OCI-LY3 (cell line): Measurements from ENCODE around the gene CNTRL.

Experiments used
- H2AFZ ChIP-seq: fragments of 200-600, 300-600 bp; shearing (Covaris generic); 2 replicates; pipeline ENCODE4 v1.6.0; 2014; ENCODE audit warnings: antibody characterized with exemption, low read depth, low read length
- H3K27ac ChIP-seq: fragments of 200-600, 300-600 bp; sonication (generic); 2 replicates; pipeline ENCODE4 v1.5.1; 2014; ENCODE audit warnings: mild to moderate bottlenecking, low read length, moderate library complexity, mixed read lengths
- H3K27me3 ChIP-seq: fragments of 200-600, 300-600 bp; sonication (generic); 2 replicates; pipeline ENCODE4 v1.6.1; 2014; ENCODE audit warnings: low read depth, low read length, mixed read lengths
- H3K36me3 ChIP-seq: fragments of 200-600, 300-600 bp; sonication (generic); replicated peaks from 2 replicates; pipeline ENCODE3; 2014; ENCODE audit warnings: low read depth, low read length, mixed read lengths
- H3K4me1 ChIP-seq: fragments of 300-600, 200-600 bp; sonication (generic); 2 replicates; pipeline ENCODE4 v1.6.1; 2014; ENCODE audit warnings: low read length, mixed read lengths
- H3K4me2 ChIP-seq: fragments of 200-600, 300-600 bp; sonication (generic); 2 replicates; pipeline ENCODE4 v1.6.1; 2014; ENCODE audit warnings: low read length, mixed read lengths
- H3K4me3 ChIP-seq: fragments of 300-600, 200-600 bp; sonication (generic); 2 replicates; pipeline ENCODE4 v1.5.1; 2014; ENCODE audit warnings: antibody characterized with exemption, mild to moderate bottlenecking, low read length, moderate library complexity
- H3K79me2 ChIP-seq: fragments of 300-600, 200-600 bp; shearing (Covaris generic); 2 replicates; pipeline ENCODE4 v1.6.1; 2014; ENCODE audit warnings: mild to moderate bottlenecking, low read length, mixed read lengths
- H3K9ac ChIP-seq: fragments of 300-600, 200-600 bp; shearing (Covaris generic); 2 replicates; pipeline ENCODE4 v1.6.0; 2014; ENCODE audit warnings: mild to moderate bottlenecking, low read length, moderate library complexity
- H3K9me3 ChIP-seq: fragments of 200-600, 300-600 bp; shearing (Covaris generic); 2 replicates; pipeline ENCODE4 v1.6.1; 2014; ENCODE audit warnings: low read length, mixed read lengths; ENCODE audit not compliant: insufficient read depth
- H4K20me1 ChIP-seq: fragments of 200-600, 300-600 bp; sonication (generic); 2 replicates; pipeline ENCODE4 v1.6.1; 2016; ENCODE audit warnings: low read length, mixed read lengths; ENCODE audit not compliant: insufficient read depth
- CTCF ChIP-seq: fragments of 200-600, 300-600 bp; sonication (generic); IDR thresholded peaks from 2 replicates; pipeline ENCODE4 v1.5.1; 2014; ENCODE audit warnings: antibody characterized with exemption, low read length, low read depth
- EZH2phosphoT487 ChIP-seq: fragments of 200-600 bp; shearing (Covaris generic); IDR thresholded peaks from 2 replicates; pipeline ENCODE4 v1.6.1; 2018; ENCODE audit warnings: antibody characterized with exemption, mixed run types, low read depth

CNTRL gene

GRCh38 chr9:121156263-121156731, 81.5 kb downstream of the CNTRL start:
- H3K4me2 ChIP-seq = peak overlapping the region; percentile 38; the same call in 1 of the 2 replicates
- peak overlapping the region; percentile 57 for H3K27ac ChIP-seq
- H4K20me1 ChIP-seq = no peaks in the 10 kb centered on the region
- TF ChIP-seq EZH2phosphoT487 (no peak), CTCF (no peak)
- H3K27me3 ChIP-seq = no peaks in the 10 kb centered on the region
- H3K9ac ChIP-seq = no peak overlapping the region
- H3K79me2 ChIP-seq = no peaks in the 10 kb centered on the region
- no peak overlapping the region for H2AFZ ChIP-seq
- peaks cover 36% of the 10 kb centered on the region for H3K4me1 ChIP-seq
- no peaks in the 10 kb centered on the region for H3K9me3 ChIP-seq
- H3K36me3 ChIP-seq = peaks cover 68% of the 10 kb centered on the region
- H3K4me3 ChIP-seq = no peak overlapping the region

GRCh38 chr9:121157939-121158338, 83.2 kb downstream of the CNTRL start:
- Histone ChIP-seq H3K9me3 (no peaks in the 10 kb centered on the region), H3K4me2 (no peak overlapping the region), H3K4me3 (no peak overlapping the region), H3K27ac (no peak overlapping the region), H3K79me2 (no peaks in the 10 kb centered on the region), H3K9ac (no peak overlapping the region), H2AFZ (no peak overlapping the region), H3K27me3 (no peaks in the 10 kb centered on the region), H4K20me1 (no peaks in the 10 kb centered on the region), H3K36me3 (peaks cover 69% of the 10 kb centered on the region), H3K4me1 (peaks cover 36% of the 10 kb centered on the region)
- TF ChIP-seq CTCF = no peak
- no peak for TF ChIP-seq EZH2phosphoT487

GRCh38 chr9:121160025-121160424, 85.3 kb downstream of the CNTRL start:
- Histone ChIP-seq H3K79me2 (no peaks in the 10 kb centered on the region), H3K36me3 (peaks cover 63% of the 10 kb centered on the region), H3K4me2 (peak overlapping the region; percentile 58), H3K4me3 (peak overlapping the region; percentile 13; the same call in 1 of the 2 replicates), H3K9me3 (no peaks in the 10 kb centered on the region), H3K27me3 (no peaks in the 10 kb centered on the region), H3K9ac (peak overlapping the region; percentile 38), H3K4me1 (peaks cover 36% of the 10 kb centered on the region), H4K20me1 (no peaks in the 10 kb centered on the region), H2AFZ (no peak overlapping the region), H3K27ac (peak overlapping the region; percentile 89)
- TF ChIP-seq EZH2phosphoT487 = no peak
- no peak for TF ChIP-seq CTCF

GRCh38 chr9:121168052-121168451, 93.3 kb downstream of the CNTRL start:
- no peaks in the 10 kb centered on the region for H3K9me3 ChIP-seq
- no peak overlapping the region for H3K9ac ChIP-seq
- TF ChIP-seq CTCF (no peak), EZH2phosphoT487 (no peak)
- no peaks in the 10 kb centered on the region for H3K4me1 ChIP-seq
- no peak overlapping the region for H3K27ac ChIP-seq
- H4K20me1 ChIP-seq = no peaks in the 10 kb centered on the region
- no peak overlapping the region for H3K4me3 ChIP-seq
- H3K79me2 ChIP-seq = no peaks in the 10 kb centered on the region
- no peak overlapping the region for H3K4me2 ChIP-seq
- H3K27me3 ChIP-seq = no peaks in the 10 kb centered on the region
- peaks cover 77% of the 10 kb centered on the region for H3K36me3 ChIP-seq
- H2AFZ ChIP-seq = no peak overlapping the region
